ENCODE measurements around the gene DIDO1. TPM values are rescaled to one million over a fixed set of nuclear protein-coding genes. Genes with fewer than 3 reads are reported as not detected.

DIDO1 gene
- total RNA-seq, 4 donors from 2014 or later: 40.6 to 64.4 (median 54.1) TPM

DNA sequence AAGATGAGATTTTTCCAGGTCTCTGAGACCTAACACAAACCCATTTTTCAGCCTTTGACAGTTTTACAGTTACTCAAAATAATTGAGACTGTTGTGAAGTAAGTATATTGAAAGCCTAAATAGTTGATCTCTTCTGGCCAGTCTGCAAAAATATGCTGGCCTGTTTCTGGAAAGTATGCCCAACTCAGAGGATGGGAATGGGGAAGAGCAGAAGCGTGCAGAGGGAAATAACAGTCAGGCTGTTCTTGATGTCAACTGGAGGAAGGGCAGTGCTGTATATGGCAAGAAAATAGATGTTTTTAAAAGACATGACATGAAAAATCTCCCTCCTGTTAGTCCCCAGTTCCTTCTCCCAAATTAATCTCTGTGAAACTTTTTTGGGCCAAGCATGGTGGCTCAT, 15.5 kb upstream of the DIDO1 start:
- DNase-seq (ENCODE audit: low spot score) (no peak), ATAC-seq (ENCODE audit: low FRiP score) (no peak)
- TF ChIP-seq, protein P1, sequence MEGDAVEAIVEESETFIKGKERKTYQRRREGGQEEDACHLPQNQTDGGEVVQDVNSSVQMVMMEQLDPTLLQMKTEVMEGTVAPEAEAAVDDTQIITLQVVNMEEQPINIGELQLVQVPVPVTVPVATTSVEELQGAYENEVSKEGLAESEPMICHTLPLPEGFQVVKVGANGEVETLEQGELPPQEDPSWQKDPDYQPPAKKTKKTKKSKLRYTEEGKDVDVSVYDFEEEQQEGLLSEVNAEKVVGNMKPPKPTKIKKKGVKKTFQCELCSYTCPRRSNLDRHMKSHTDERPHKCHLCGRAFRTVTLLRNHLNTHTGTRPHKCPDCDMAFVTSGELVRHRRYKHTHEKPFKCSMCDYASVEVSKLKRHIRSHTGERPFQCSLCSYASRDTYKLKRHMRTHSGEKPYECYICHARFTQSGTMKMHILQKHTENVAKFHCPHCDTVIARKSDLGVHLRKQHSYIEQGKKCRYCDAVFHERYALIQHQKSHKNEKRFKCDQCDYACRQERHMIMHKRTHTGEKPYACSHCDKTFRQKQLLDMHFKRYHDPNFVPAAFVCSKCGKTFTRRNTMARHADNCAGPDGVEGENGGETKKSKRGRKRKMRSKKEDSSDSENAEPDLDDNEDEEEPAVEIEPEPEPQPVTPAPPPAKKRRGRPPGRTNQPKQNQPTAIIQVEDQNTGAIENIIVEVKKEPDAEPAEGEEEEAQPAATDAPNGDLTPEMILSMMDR (IDR thresholded peaks at IDR 0.05): no peak

DNA sequence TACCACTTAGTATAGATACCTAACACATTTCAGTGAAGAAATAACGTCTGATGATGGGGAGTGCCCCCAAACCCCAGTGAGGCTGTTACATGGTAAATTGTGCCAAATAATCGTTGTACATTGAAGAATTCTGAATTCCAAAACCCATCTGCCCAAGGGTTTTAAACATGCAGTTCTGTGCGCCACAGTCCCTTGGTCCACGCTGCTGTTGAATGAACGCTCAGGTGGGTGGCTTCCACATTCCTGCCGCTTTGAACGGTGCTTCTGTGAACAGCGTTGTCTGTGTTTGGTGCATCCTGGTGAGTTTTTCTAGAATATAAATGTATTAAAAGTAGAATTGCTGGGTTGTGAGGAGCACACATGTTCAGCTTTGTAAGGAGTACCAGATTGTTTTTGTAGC, 14.6 kb upstream of the DIDO1 start:
- TF ChIP-seq, protein P1 (IDR thresholded peaks at IDR 0.05): no peak
- DNase-seq (ENCODE audit: low spot score) (no peak), ATAC-seq (ENCODE audit: low FRiP score) (no peak)

DNA sequence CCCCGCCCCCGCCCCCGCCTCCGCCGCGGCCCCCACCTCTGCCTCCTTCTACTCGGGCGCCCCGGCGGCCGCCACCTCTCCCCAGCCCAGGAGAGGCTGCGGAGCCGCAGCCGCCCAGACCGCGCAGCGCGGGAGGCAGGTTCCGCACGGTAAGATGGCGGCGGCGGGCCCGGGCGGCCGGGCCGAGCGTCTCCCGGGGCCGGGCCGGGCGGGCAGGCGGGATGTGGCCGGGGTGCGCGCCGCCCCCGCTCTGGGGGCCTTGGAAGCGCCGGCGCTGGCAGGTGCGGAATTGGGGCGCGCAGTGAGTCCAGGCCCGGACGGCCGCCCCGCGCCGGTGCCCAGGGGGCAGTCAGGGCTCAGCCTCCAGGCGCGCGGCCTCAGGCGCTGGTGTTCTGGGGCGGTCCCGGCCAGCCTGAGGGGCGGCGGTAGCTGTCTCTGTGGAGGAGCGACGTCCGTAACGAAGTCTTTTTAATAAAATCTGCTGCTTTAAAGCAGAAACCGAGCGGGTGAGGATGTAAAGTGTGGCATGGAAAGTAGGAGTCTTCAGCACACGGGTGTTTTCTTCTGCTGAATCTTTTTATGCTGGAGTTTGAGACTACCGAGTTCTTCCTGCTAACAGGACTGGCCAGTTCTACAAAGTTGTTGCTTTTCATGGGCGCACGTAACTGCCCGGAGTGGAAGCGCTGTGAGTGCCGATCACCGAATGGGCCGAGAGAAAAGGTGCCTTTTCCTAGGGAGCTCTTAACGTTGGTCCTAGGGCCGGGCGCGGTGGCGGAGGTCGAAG, 12.0 kb upstream of the DIDO1 start, which contains the start of gene GID8:
GID8 (plus strand) TSS at position 43 of the 784 bp plus-strand sequence. CDS start 3,356 bp downstream, outside the sequence.
- no peak for DNase-seq (ENCODE audit: low spot score)
- ATAC-seq (ENCODE audit: low FRiP score): peak; percentile 75
- TF ChIP-seq, protein P1 (IDR thresholded peaks at IDR 0.05): no peak

GRCh38 chr20:62937268-62938104, 11.2 kb upstream of the DIDO1 start:
- ATAC-seq (ENCODE audit: low FRiP score) (peak; percentile 91), DNase-seq (ENCODE audit: low spot score) (peak; percentile 82)
- TF ChIP-seq, protein P1 (IDR thresholded peaks at IDR 0.05): no peak

DNA sequence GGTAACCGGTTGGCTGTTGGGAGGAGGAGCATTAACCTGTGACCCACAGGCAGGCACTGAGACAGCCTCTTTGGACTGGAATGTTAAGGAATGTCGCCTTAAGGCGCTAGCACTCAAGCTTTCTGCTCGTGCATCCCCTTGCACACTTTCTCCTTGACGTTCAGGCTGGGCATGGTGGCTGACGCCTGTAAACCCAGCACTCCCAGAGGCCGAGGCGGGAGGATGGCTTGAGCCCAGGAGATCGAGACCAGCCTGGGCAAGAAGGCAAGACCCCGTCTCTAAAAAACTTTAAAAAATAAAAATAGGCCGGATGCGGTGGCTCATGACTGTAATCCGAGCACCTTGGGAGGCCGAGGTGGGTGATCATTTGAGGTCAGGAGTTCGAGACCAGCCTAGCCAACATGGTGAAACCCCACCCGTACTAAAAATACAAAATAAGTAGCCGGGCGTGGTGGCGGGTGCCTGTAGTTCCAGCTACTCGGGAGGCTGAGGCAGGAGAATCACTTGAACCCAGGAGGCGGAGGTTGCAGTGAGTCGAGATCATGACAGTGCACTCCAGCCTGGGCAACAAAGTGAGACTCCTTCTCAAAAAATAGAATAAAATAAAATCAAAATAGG, 9.8 kb upstream of the DIDO1 start:
- DNase-seq (ENCODE audit: low spot score) (no peak), ATAC-seq (ENCODE audit: low FRiP score) (no peak)
- TF ChIP-seq, protein P1 (IDR thresholded peaks at IDR 0.05): no peak

DNA sequence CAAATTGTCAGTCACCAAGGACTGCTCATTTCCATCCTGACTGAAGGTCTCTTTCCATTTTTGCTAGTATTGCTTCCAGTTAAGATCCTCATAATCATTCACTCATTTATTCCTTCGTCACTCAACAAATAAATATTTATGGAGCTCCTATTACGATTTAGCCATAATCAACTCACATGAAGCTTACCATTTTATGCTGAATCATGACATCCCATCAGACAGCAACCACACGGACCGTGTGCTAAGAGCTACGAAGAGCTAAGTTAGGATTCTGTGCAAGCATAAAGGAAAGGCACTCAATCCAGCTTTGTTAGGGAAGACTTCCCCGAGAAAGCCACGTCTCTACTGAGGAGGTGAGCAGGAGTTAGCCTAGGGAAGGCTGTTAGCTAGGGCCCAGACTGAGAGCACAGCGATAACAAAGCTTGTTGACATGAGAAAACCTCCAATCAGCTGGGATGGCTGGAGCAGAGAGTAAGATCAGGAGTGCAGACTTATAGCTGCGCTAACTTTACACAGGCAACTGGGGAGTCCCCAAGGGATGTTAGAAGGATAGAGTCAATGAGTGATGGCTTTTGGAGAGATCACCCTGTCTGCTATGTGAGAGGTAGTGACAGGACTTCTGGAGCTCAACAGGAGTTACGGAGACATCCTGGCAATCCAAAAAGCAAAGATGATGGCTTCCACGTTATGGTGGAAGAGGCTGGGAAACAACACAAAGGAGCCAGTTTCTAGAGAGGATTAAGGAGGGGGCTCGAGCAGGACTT, 9.1 kb upstream of the DIDO1 start:
- TF ChIP-seq, protein P1 (IDR thresholded peaks at IDR 0.05): no peak
- ATAC-seq (ENCODE audit: low FRiP score) (no peak), DNase-seq (ENCODE audit: low spot score) (no peak)
